Measurements from ENCODE around the gene OPRD1.
"Not testable (repeated sequence)": the region's sequence is repeated elsewhere in the genome, so short reads cannot be mapped to it uniquely, and the experiment has no call there.

Gene OPRD1

DNA sequence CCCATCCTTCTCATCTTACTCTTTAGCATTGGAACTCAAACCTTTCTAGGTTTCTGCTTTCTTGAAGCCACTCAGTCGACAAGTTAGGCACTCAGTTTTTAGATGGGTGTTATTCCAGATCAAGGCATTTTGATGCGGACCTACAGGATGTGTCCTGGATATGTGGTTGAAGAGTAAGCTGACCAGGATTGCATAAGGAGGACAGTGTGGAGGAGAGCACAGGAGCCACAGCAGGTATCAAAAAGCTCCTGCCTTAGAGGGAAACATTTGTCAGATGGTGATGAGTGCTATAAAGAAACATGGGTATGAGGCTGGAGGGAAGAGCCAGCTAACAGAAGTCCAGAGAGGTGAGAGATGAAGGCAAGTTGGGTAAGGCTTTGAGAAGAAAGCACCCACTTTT is 33.9 kb upstream of the OPRD1 start:
- H3K4me3 ChIP-seq = no peak overlapping the region
- H3K9me3 ChIP-seq (replicated peaks in 1 of 11) = no peaks in the 10 kb centered on the region
- H3K27me3 ChIP-seq = no peaks in the 10 kb centered on the region
- H3K4me2 ChIP-seq = peak overlapping the region in 1 of 11 experiments; percentile 7; a peak in 1 of 22 replicates
- peaks cover 15 to 39% (median 27%) of the 10 kb centered on the region in 11 experiments; a peak in 21 of 22 replicates for H4K20me1 ChIP-seq
- H3K36me3 ChIP-seq = peaks cover 14 to 34% (median 27%) of the 10 kb centered on the region in 11 experiments; a peak in 19 of 22 replicates
- TF ChIP-seq Cebpa-rat (IDR thresholded peaks at IDR 0.05) = no peak
- no peak overlapping the region for H3K9ac ChIP-seq
- H3K4me1 ChIP-seq = peaks cover 6 to 61% (median 43%) of the 10 kb centered on the region in 10 experiments; a peak in 19 of 20 replicates
- no peak overlapping the region for H3K27ac ChIP-seq

DNA sequence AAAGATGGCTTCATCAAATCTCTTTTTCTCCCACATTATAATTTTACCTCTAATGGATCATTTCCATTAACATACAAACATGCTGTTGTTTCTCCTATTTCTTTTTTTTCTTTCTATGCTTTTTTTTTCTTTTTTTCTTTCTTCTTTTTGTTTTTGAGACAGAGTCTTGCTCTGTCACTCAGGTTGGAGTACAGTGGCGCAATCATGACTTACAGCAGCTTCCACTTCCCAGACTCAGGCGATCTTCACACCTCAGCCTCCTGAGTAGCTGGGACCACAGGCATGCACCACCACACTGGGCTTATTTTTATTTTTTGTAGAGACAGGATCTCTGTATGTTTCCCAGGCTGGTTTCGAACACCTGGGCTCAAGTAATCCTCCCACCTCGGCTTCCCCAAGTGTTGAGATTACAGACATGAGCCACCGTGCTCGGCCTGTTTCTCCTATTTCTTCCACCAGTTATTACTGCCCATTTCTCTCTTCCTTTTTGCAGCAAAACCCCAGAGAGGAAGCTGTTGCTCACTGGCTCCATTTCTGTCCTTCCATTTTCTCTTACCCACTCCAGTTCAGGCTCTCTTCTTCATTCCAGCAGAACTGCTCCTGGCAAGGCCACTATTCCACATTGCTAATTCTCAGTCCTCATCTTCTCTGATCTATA is 32.1 kb upstream of the OPRD1 start:
- TF ChIP-seq Cebpa-rat (IDR thresholded peaks at IDR 0.05) = no peak
- H3K9me3 ChIP-seq (replicated peaks in 1 of 11) = no peaks in the 10 kb centered on the region
- no peaks in the 10 kb centered on the region for H3K27me3 ChIP-seq
- H3K4me2 ChIP-seq = peak overlapping the region in 10 of 11 experiments; percentile 11 to 75 (median 50); a peak in 19 of 22 replicates
- peaks cover 4 to 21% (median 9%) of the 10 kb centered on the region in 11 experiments; a peak in 19 of 22 replicates for H4K20me1 ChIP-seq
- H3K36me3 ChIP-seq = peaks cover 0 to 17% (median 11%) of the 10 kb centered on the region in 11 experiments; a peak in 10 of 22 replicates
- H3K4me1 ChIP-seq = peaks cover 6 to 56% (median 39%) of the 10 kb centered on the region in 10 experiments; a peak in 19 of 20 replicates
- H3K27ac ChIP-seq = peak overlapping the region in 9 of 11 experiments; percentile 15 to 51 (median 40); a peak in 13 of 22 replicates
- H3K9ac ChIP-seq = no peak overlapping the region; a peak in 1 of 22 replicates
- no peak overlapping the region for H3K4me3 ChIP-seq

DNA sequence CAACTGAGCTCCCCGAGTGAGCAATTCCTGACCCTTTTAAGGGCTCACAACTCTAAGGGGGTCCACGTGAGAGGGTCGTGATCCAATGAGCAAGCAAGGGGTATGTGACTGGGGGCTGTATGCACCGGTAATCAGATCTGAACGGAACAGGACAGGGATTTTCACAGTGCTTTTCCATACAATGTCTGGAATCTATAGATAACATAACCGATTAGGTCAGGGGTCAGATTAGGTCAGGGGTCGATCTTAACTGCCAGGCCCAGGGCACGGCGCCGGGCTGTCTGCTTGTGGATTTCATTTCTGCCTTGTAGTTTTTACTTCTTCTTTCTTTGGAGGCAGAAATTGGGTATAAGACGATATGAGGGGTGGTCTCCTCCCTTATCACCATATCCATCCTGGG is 30.7 kb upstream of the OPRD1 start:
- H3K9me3 ChIP-seq (replicated peaks in 1 of 11) = no peaks in the 10 kb centered on the region
- H3K4me1 ChIP-seq = peaks cover 17 to 65% (median 43%) of the 10 kb centered on the region in 10 experiments
- peak overlapping the region in 5 of 11 experiments; percentile 47 to 75 (median 66); a peak in 10 of 22 replicates for H3K4me2 ChIP-seq
- peak overlapping the region in 2 of 11 experiments; percentile 48 to 53; a peak in 4 of 22 replicates for H3K27ac ChIP-seq
- no peaks in the 10 kb centered on the region for H3K27me3 ChIP-seq
- TF ChIP-seq Cebpa-rat (IDR thresholded peaks at IDR 0.05) = no peak
- H4K20me1 ChIP-seq = peaks cover 0 to 6% (median 0%) of the 10 kb centered on the region in 11 experiments; a peak in 3 of 22 replicates
- H3K36me3 ChIP-seq = peaks cover 0 to 3% (median 0%) of the 10 kb centered on the region in 11 experiments; a peak in 1 of 22 replicates
- H3K9ac ChIP-seq = peak overlapping the region in 1 of 11 experiments; percentile 22; a peak in 2 of 22 replicates
- no peak overlapping the region for H3K4me3 ChIP-seq

DNA sequence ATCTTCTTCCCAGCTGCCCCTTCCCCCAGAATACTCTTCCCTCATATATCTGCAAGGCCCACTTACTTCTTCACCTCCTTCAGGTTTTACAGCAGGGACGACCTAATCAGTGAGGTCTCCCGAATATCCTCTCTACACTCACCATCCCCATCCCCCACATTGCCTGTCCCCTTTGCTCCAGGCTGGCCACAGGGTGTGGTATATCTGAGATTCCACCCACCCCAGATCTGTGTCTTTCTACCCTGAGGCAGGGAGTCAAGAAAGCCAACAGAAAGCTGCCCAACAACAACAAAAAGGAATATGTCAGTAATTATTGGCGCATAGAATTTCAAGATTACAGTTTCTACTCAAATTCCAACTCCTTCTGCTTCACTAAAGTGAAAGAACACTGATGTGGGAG is 30.0 kb upstream of the OPRD1 start:
- TF ChIP-seq Cebpa-rat (IDR thresholded peaks at IDR 0.05) = no peak
- Histone ChIP-seq H3K4me3 (no peak overlapping the region), H3K27ac (peak overlapping the region in 2 of 11 experiments; percentile 48 to 53; a peak in 4 of 22 replicates), H3K36me3 (no peaks in the 10 kb centered on the region), H4K20me1 (peaks cover 0 to 4% (median 0%) of the 10 kb centered on the region in 11 experiments; a peak in 1 of 22 replicates), H3K27me3 (no peaks in the 10 kb centered on the region), H3K4me2 (peak overlapping the region in 5 of 11 experiments; percentile 47 to 75 (median 66); a peak in 10 of 22 replicates), H3K9ac (peak overlapping the region in 2 of 11 experiments; percentile 13 to 22; a peak in 2 of 22 replicates), H3K4me1 (peaks cover 17 to 72% (median 46%) of the 10 kb centered on the region in 10 experiments), H3K9me3 (replicated peaks in 1 of 11) (no peaks in the 10 kb centered on the region)

DNA sequence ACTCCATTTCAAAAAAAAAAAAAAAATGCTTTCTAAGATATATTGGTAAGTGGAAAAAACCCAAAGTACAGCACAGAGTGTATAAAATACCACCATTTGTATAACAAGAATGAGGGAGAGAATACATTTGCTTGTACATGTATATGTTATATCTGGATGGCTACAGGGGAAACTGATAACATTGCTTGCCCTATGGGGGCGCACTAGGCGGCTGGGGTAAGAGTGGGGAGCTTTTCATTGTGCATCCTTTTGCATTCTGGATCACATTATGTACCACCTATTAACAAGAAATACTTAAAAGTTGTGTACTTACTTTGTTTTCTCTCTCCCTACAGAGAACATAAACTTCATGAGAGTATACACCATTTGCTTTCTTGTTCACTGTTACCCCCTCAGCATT is 28.6 kb upstream of the OPRD1 start:
- no peak overlapping the region; a peak in 1 of 22 replicates for H3K27ac ChIP-seq
- H3K9ac ChIP-seq = no peak overlapping the region
- no peak for TF ChIP-seq Cebpa-rat (IDR thresholded peaks at IDR 0.05)
- no peak overlapping the region for H3K4me2 ChIP-seq
- H3K36me3 ChIP-seq = no peaks in the 10 kb centered on the region
- no peak overlapping the region for H3K4me3 ChIP-seq
- peaks cover 17 to 77% (median 44%) of the 10 kb centered on the region in 10 experiments for H3K4me1 ChIP-seq
- H4K20me1 ChIP-seq = no peaks in the 10 kb centered on the region
- H3K27me3 ChIP-seq = no peaks in the 10 kb centered on the region
- H3K9me3 ChIP-seq (replicated peaks in 1 of 11) = no peaks in the 10 kb centered on the region

DNA sequence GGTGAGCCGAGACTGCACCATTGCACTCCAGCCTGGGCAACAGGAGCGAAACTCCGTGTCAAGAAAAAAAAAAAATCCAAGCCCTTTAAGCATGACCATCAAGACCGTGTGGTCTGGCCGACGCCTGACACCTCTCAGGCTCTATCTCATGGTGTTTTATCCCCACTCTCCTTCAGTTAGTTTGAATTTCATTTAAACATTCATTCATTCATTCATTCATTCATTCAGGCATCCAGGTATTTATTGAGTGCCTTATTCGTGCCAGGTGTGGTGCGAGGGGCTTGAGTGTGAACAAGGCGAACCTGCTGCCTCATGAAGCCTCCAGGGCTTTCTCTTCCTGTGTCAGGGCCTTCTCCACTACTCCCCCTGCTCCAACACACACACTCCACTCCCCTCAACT is 22.6 kb upstream of the OPRD1 start:
- Histone ChIP-seq H3K4me2 (no peak overlapping the region), H3K4me3 (no peak overlapping the region), H3K27ac (no peak overlapping the region), H3K36me3 (no peaks in the 10 kb centered on the region), H3K9ac (no peak overlapping the region), H3K27me3 (no peaks in the 10 kb centered on the region), H3K9me3 (replicated peaks in 1 of 11) (no peaks in the 10 kb centered on the region), H3K4me1 (peaks cover 6 to 36% (median 17%) of the 10 kb centered on the region in 10 experiments), H4K20me1 (no peaks in the 10 kb centered on the region)
- TF ChIP-seq Cebpa-rat (IDR thresholded peaks at IDR 0.05) = no peak

DNA sequence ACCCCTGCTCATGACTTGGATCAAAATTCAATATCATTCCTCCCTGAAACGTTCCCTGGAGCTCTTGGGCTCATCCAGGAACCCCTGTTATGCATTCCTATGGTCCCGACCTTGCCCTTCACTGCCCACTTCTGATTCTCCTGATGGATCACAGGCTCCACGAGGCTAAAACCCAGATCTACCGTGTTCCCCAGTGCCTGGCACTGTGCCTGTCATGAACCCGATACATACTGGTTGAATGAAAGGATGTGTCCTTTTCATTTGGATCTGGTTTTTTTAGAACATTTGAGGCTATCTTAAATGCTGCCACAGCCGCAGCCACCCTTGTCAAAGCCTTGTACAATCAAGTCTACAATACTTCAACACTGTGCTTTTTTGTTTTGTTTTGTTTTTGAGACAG is 22.2 kb upstream of the OPRD1 start:
- H3K4me3 ChIP-seq = no peak overlapping the region
- H3K9ac ChIP-seq = no peak overlapping the region
- H3K27ac ChIP-seq = no peak overlapping the region
- H3K9me3 ChIP-seq (replicated peaks in 1 of 11) = no peaks in the 10 kb centered on the region
- no peaks in the 10 kb centered on the region for H4K20me1 ChIP-seq
- H3K4me1 ChIP-seq = peaks cover 6 to 33% (median 17%) of the 10 kb centered on the region in 10 experiments
- H3K27me3 ChIP-seq = no peaks in the 10 kb centered on the region
- no peak overlapping the region for H3K4me2 ChIP-seq
- H3K36me3 ChIP-seq = no peaks in the 10 kb centered on the region
- TF ChIP-seq Cebpa-rat (IDR thresholded peaks at IDR 0.05) = no peak

DNA sequence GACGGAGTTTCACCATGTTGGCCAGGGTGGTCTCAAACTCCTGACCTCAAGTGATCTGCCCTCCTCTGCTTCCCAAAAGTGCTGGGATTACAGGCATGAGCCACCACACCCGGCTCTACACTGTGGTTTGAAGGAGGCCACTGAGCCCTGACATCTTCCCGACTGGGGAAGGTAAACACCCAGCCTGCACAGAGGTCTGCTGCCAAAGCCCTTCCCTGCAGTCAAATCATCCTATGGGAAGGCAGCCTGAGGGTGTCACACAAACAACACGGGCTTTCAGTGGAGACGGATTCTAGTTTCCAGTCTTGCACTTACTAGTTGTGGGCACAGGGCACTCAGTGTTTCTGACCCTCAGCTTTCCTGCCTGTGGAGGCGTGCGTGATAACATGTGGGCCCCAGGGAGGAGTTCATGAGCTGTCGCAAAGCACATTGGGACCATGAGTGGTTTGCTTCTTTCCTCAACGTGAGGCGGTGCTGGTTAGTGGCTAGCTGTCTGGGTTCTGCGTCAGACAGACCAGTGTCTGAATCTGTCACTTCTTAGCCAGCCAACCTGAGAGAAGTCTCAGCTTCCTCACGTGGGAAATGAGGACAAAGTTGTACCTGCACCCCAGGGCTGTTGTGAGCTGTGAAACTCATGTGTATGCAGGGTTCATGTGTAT is 21.5 kb upstream of the OPRD1 start:
- Histone ChIP-seq H3K9ac (no peak overlapping the region), H3K4me3 (no peak overlapping the region), H3K4me1 (peaks cover 6 to 33% (median 19%) of the 10 kb centered on the region in 10 experiments), H4K20me1 (no peaks in the 10 kb centered on the region), H3K9me3 (replicated peaks in 1 of 11) (no peaks in the 10 kb centered on the region), H3K27ac (no peak overlapping the region), H3K4me2 (no peak overlapping the region), H3K36me3 (no peaks in the 10 kb centered on the region), H3K27me3 (no peaks in the 10 kb centered on the region)
- TF ChIP-seq Cebpa-rat (IDR thresholded peaks at IDR 0.05) = no peak

DNA sequence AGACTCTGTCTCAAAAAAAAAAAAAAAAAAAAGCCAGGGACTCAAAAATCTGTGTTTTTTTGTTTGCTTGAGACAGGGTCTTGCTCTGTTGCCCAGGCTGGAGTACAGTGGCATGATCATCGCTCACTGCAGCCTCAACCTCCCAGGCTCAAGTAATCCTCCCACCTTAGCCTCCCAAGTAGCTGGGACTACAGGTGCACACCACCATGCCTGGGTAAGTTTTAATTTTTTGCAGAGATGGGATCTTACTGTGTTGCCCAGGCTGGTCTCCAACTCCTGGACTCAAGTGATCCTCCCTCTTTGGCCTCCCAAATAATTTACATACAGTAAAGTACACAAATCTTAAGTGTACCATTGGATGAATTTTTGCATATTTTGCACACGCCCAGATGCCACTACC is 20.0 kb upstream of the OPRD1 start:
- not testable (repeated sequence) for H3K9ac ChIP-seq; H3K36me3 ChIP-seq; H3K9me3 ChIP-seq (replicated peaks in 1 of 11); H3K27me3 ChIP-seq; H3K4me2 ChIP-seq; H3K27ac ChIP-seq; H4K20me1 ChIP-seq; H3K4me3 ChIP-seq
- H3K4me1 ChIP-seq = peaks cover 15 to 33% (median 22%) of the 10 kb centered on the region in 10 experiments

Measured in BLaER1 treated with 17β-estradiol and CSF1 and Interleukin-3, amounts not matched to agents 10 nM and 100 nM (cell line).